ENCODE data around the gene FGD4. TPM values are rescaled to one million over a fixed set of nuclear protein-coding genes. Genes with fewer than 3 reads are reported as not detected.

Gene FGD4
- total and polyA plus RNA-seq, 9 of the 15 experiments (the other 6 are each of a cell fraction or from before 2014, with no cell fraction given), result 0.05 to 0.51 (median 0.27) TPM

DNA sequence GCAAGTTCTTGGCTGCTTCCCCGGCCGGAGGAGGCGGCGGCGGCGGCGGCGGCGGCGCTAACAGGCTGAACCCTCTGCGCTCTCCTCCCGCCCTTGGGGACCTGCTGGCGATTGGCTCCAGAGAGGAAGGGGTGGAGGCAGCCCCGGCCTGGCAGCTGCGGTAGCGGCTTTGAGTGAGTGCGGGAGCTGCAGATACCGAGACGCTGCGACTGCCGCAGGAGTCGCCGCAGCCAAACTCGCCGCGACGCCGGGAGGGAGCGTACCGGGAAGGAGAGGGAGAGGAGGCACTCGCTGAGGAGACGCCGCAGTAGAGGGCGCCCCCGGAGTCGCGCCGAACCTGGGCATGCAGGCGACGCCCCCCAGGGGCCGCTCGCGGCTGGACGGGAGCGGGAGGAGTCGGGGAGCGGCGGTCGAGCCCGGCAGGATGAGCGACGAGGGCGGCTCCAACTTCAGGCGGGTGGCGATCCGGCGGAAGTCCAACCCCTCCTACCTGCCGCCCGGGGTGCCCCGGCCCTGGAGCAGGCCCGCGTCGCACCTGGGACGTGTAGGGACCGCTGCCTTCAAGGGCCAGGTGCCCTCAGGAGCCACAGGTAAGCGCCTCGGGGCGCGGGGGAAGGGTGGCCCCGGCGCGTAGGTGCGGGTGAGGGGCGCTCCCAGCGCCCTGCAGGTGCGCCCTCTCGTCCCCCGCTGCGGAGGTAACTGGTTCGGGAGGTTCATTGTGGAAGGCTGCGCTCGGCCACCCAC lies at the start of gene FGD4 (continued):
- TF ChIP-seq, protein P1, sequence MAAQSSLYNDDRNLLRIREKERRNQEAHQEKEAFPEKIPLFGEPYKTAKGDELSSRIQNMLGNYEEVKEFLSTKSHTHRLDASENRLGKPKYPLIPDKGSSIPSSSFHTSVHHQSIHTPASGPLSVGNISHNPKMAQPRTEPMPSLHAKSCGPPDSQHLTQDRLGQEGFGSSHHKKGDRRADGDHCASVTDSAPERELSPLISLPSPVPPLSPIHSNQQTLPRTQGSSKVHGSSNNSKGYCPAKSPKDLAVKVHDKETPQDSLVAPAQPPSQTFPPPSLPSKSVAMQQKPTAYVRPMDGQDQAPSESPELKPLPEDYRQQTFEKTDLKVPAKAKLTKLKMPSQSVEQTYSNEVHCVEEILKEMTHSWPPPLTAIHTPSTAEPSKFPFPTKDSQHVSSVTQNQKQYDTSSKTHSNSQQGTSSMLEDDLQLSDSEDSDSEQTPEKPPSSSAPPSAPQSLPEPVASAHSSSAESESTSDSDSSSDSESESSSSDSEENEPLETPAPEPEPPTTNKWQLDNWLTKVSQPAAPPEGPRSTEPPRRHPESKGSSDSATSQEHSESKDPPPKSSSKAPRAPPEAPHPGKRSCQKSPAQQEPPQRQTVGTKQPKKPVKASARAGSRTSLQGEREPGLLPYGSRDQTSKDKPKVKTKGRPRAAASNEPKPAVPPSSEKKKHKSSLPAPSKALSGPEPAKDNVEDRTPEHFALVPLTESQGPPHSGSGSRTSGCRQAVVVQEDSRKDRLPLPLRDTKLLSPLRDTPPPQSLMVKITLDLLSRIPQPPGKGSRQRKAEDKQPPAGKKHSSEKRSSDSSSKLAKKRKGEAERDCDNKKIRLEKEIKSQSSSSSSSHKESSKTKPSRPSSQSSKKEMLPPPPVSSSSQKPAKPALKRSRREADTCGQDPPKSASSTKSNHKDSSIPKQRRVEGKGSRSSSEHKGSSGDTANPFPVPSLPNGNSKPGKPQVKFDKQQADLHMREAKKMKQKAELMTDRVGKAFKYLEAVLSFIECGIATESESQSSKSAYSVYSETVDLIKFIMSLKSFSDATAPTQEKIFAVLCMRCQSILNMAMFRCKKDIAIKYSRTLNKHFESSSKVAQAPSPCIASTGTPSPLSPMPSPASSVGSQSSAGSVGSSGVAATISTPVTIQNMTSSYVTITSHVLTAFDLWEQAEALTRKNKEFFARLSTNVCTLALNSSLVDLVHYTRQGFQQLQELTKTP (IDR thresholded peaks at IDR 0.05; ENCODE audit: low read depth in 1 of 2, partially characterized antibody in 2 of 2), result no peak
- TF ChIP-seq ZNF668 (CRISPR knock-in tag; IDR thresholded peaks at IDR 0.05) (no peak), SREBF2 (CRISPR knock-in tag; IDR thresholded peaks at IDR 0.05) (no peak), GATA2 (CRISPR knock-in tag; IDR thresholded peaks at IDR 0.05) (no peak), NFE2 (IDR thresholded peaks at IDR 0.05; ENCODE audit: low read depth) (no peak), TRIM25 (IDR thresholded peaks at IDR 0.05; ENCODE audit: borderline replicate concordance) (no peak), NCOA1 (IDR thresholded peaks at IDR 0.05; ENCODE audit: low read depth) (no peak), ZNF707 (CRISPR knock-in tag; conservative IDR thresholded peaks at IDR 0.05) (no peak), CGGBP1 (CRISPR knock-in tag; IDR thresholded peaks at IDR 0.05) (no peak), ATF1 (CRISPR knock-in tag; IDR thresholded peaks at IDR 0.05) (no peak), ATF1 (tag; IDR thresholded peaks at IDR 0.05) (0 out of 2 replicates have a peak, but pooled peaks have one; percentile 37), TGIF2 (CRISPR knock-in tag; IDR thresholded peaks at IDR 0.05) (no peak), SP1 (CRISPR knock-in tag; IDR thresholded peaks at IDR 0.05) (peak; percentile 34; the same call in 1 of the 2 replicates), SOX6 (IDR thresholded peaks at IDR 0.05) (0 out of 2 replicates have a peak, but pooled peaks have one; percentile 11), NFXL1 (CRISPR knock-in tag; IDR thresholded peaks at IDR 0.05) (no peak), ZKSCAN1 (IDR thresholded peaks at IDR 0.05; ENCODE audit: low read depth, low read length) (no peak), RNF2 (IDR thresholded peaks at IDR 0.05) (no peak), HNRNPUL1 (IDR thresholded peaks at IDR 0.05; ENCODE audit: low read length) (no peak), KLF1 (tag; IDR thresholded peaks at IDR 0.05) (no peak), SMAD4 (CRISPR knock-in tag; conservative IDR thresholded peaks at IDR 0.05) (peak; percentile 85)
- TF ChIP-seq, protein P2, sequence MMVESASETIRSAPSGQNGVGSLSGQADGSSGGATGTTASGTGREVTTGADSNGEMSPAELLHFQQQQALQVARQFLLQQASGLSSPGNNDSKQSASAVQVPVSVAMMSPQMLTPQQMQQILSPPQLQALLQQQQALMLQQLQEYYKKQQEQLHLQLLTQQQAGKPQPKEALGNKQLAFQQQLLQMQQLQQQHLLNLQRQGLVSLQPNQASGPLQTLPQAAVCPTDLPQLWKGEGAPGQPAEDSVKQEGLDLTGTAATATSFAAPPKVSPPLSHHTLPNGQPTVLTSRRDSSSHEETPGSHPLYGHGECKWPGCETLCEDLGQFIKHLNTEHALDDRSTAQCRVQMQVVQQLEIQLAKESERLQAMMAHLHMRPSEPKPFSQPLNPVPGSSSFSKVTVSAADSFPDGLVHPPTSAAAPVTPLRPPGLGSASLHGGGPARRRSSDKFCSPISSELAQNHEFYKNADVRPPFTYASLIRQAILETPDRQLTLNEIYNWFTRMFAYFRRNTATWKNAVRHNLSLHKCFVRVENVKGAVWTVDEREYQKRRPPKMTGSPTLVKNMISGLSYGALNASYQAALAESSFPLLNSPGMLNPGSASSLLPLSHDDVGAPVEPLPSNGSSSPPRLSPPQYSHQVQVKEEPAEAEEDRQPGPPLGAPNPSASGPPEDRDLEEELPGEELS (CRISPR knock-in tag; IDR thresholded peaks at IDR 0.05; ENCODE audit: borderline replicate concordance), result no peak

Measured in K562 (cell line).